Measurements from ENCODE around the gene STAB1. TPM values are rescaled to one million over a fixed set of nuclear protein-coding genes. Genes with fewer than 3 reads are reported as not detected.
A peak's percentile ranks its signal among the peaks of the same experiment; 100 is the strongest.

The STAB1 gene
- total and polyA plus RNA-seq, 2 experiments from 2014 or later: 0.90 to 1.9 TPM

- TF ChIP-seq STAT1 (IDR thresholded peaks at IDR 0.05; ENCODE audit: unreplicated experiment): no peak
- no peak for TF ChIP-seq EZH2 (IDR thresholded peaks at IDR 0.05; ENCODE audit: low read depth, unreplicated experiment)
- TF ChIP-seq JUNB (IDR thresholded peaks at IDR 0.05; ENCODE audit: unreplicated experiment): no peak
- TF ChIP-seq NANOG (IDR thresholded peaks at IDR 0.05; ENCODE audit: borderline replicate concordance): no peak
- no peak for TF ChIP-seq ZNF331 (CRISPR knock-in tag; IDR thresholded peaks at IDR 0.05; ENCODE audit: low read depth)
- TF ChIP-seq, protein P1, sequence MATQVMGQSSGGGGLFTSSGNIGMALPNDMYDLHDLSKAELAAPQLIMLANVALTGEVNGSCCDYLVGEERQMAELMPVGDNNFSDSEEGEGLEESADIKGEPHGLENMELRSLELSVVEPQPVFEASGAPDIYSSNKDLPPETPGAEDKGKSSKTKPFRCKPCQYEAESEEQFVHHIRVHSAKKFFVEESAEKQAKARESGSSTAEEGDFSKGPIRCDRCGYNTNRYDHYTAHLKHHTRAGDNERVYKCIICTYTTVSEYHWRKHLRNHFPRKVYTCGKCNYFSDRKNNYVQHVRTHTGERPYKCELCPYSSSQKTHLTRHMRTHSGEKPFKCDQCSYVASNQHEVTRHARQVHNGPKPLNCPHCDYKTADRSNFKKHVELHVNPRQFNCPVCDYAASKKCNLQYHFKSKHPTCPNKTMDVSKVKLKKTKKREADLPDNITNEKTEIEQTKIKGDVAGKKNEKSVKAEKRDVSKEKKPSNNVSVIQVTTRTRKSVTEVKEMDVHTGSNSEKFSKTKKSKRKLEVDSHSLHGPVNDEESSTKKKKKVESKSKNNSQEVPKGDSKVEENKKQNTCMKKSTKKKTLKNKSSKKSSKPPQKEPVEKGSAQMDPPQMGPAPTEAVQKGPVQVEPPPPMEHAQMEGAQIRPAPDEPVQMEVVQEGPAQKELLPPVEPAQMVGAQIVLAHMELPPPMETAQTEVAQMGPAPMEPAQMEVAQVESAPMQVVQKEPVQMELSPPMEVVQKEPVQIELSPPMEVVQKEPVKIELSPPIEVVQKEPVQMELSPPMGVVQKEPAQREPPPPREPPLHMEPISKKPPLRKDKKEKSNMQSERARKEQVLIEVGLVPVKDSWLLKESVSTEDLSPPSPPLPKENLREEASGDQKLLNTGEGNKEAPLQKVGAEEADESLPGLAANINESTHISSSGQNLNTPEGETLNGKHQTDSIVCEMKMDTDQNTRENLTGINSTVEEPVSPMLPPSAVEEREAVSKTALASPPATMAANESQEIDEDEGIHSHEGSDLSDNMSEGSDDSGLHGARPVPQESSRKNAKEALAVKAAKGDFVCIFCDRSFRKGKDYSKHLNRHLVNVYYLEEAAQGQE (IDR thresholded peaks at IDR 0.05; ENCODE audit: unreplicated experiment): no peak
- no peak for TF ChIP-seq CREB1 (CRISPR knock-in tag; IDR thresholded peaks at IDR 0.05; ENCODE audit: low read depth)
- TF ChIP-seq POLR2AphosphoS5 (IDR thresholded peaks at IDR 0.05; ENCODE audit: low read depth): no peak
- TF ChIP-seq EZH2phosphoT487 (IDR thresholded peaks at IDR 0.05; ENCODE audit: unreplicated experiment): no peak
- no peak for TF ChIP-seq ZNF114 (CRISPR knock-in tag; IDR thresholded peaks at IDR 0.05)
- no peak for TF ChIP-seq ETS1 (IDR thresholded peaks at IDR 0.05)
- TF ChIP-seq, protein P2, sequence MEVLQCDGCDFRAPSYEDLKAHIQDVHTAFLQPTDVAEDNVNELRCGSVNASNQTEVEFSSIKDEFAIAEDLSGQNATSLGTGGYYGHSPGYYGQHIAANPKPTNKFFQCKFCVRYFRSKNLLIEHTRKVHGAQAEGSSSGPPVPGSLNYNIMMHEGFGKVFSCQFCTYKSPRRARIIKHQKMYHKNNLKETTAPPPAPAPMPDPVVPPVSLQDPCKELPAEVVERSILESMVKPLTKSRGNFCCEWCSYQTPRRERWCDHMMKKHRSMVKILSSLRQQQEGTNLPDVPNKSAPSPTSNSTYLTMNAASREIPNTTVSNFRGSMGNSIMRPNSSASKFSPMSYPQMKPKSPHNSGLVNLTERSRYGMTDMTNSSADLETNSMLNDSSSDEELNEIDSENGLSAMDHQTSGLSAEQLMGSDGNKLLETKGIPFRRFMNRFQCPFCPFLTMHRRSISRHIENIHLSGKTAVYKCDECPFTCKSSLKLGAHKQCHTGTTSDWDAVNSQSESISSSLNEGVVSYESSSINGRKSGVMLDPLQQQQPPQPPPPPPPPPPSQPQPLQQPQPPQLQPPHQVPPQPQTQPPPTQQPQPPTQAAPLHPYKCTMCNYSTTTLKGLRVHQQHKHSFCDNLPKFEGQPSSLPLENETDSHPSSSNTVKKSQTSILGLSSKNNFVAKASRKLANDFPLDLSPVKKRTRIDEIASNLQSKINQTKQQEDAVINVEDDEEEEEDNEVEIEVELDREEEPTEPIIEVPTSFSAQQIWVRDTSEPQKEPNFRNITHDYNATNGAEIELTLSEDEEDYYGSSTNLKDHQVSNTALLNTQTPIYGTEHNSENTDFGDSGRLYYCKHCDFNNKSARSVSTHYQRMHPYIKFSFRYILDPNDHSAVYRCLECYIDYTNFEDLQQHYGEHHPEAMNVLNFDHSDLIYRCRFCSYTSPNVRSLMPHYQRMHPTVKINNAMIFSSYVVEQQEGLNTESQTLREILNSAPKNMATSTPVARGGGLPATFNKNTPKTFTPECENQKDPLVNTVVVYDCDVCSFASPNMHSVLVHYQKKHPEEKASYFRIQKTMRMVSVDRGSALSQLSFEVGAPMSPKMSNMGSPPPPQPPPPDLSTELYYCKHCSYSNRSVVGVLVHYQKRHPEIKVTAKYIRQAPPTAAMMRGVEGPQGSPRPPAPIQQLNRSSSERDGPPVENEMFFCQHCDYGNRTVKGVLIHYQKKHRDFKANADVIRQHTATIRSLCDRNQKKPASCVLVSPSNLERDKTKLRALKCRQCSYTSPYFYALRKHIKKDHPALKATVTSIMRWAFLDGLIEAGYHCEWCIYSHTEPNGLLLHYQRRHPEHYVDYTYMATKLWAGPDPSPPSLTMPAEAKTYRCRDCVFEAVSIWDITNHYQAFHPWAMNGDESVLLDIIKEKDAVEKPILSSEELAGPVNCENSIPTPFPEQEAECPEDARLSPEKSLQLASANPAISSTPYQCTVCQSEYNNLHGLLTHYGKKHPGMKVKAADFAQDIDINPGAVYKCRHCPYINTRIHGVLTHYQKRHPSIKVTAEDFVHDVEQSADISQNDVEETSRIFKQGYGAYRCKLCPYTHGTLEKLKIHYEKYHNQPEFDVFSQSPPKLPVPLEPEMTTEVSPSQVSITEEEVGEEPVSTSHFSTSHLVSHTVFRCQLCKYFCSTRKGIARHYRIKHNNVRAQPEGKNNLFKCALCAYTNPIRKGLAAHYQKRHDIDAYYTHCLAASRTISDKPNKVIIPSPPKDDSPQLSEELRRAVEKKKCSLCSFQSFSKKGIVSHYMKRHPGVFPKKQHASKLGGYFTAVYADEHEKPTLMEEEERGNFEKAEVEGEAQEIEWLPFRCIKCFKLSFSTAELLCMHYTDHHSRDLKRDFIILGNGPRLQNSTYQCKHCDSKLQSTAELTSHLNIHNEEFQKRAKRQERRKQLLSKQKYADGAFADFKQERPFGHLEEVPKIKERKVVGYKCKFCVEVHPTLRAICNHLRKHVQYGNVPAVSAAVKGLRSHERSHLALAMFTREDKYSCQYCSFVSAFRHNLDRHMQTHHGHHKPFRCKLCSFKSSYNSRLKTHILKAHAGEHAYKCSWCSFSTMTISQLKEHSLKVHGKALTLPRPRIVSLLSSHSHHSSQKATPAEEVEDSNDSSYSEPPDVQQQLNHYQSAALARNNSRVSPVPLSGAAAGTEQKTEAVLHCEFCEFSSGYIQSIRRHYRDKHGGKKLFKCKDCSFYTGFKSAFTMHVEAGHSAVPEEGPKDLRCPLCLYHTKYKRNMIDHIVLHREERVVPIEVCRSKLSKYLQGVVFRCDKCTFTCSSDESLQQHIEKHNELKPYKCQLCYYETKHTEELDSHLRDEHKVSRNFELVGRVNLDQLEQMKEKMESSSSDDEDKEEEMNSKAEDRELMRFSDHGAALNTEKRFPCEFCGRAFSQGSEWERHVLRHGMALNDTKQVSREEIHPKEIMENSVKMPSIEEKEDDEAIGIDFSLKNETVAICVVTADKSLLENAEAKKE (CRISPR knock-in tag; IDR thresholded peaks at IDR 0.05): no peak
- no peak for TF ChIP-seq CTCF (conservative IDR thresholded peaks at IDR 0.05; ENCODE audit: low read depth in 2 of 2)
- no peaks in the 10 kb centered on the region for H3K36me3 Mint-ChIP-seq (ENCODE audit: low read depth)
- H3K79me2 ChIP-seq (replicated peaks; ENCODE audit: insufficient read depth): no peaks in the 10 kb centered on the region
- no peak overlapping the region for H3K4me2 ChIP-seq
- no peaks in the 10 kb centered on the region for H3K9me3 Mint-ChIP-seq
- H3F3A ChIP-seq (replicated peaks; ENCODE audit: low read depth): no peaks in the 10 kb centered on the region
- H3K9me2 ChIP-seq (ENCODE audit: insufficient read depth): no peaks in the 10 kb centered on the region
- H3K27me3 Mint-ChIP-seq (ENCODE audit: insufficient read depth, low read depth, poor library complexity): peaks cover 1% of the 10 kb centered on the region
- H3K4me3 ChIP-seq: no peak overlapping the region
- DNase-seq (ENCODE audit: low spot score) (no peak), ATAC-seq (peak; percentile 14; the same call in 2 of the 3 replicates)
- peaks cover 6% of the 10 kb centered on the region; the same call in 1 of the 3 replicates for H3K4me1 Mint-ChIP-seq
- H3K27ac Mint-ChIP-seq: no peak overlapping the region
- H3K4me3 Mint-ChIP-seq: no peak overlapping the region
- H3K27ac ChIP-seq (ENCODE audit: low read depth): no peak overlapping the region
- no peaks in the 10 kb centered on the region for H3K36me3 ChIP-seq (ENCODE audit: insufficient read depth)
- H3K4me1 ChIP-seq (ENCODE audit: insufficient read depth): no peaks in the 10 kb centered on the region
- H3K27me3 ChIP-seq (ENCODE audit: insufficient read depth): no peaks in the 10 kb centered on the region
- no peaks in the 10 kb centered on the region for H4K20me1 ChIP-seq (replicated peaks; ENCODE audit: insufficient read depth)
- no peak overlapping the region for H2AFZ ChIP-seq
Measured at GRCh38 chr3:52502808-52503350, 7.7 kb downstream of the STAB1 start.
